Esophagus muscularis mucosa (tissue), 4 donors: Measurements from ENCODE around the gene PLD2.

ENCODE experiments used
- CTCF ChIP-seq, 3 experiments: fragments of 200-600 bp in 2 of 3; fragments of 450-650 bp in 1 of 3; sonication (generic) in 2 of 3; IDR thresholded peaks; one replicate each; pipeline ENCODE4 v1.5.1; 2017 to 2019; ENCODE audit warnings: antibody characterized with exemption in 3 of 3, mild to moderate bottlenecking in 2 of 3, moderate library complexity in 1 of 3
- EP300 ChIP-seq: sonication (generic); formaldehyde crosslinking; IDR thresholded peaks from one replicate; pipeline ENCODE4 v1.6.1; 2017; ENCODE audit warnings: antibody characterized with exemption
- POLR2AphosphoS5 ChIP-seq, 2 donors: sonication (generic); formaldehyde crosslinking; IDR thresholded peaks; one replicate each; pipeline ENCODE4 v1.6.1; 2017; ENCODE audit warnings: antibody characterized with exemption in 2 of 2

DNA sequence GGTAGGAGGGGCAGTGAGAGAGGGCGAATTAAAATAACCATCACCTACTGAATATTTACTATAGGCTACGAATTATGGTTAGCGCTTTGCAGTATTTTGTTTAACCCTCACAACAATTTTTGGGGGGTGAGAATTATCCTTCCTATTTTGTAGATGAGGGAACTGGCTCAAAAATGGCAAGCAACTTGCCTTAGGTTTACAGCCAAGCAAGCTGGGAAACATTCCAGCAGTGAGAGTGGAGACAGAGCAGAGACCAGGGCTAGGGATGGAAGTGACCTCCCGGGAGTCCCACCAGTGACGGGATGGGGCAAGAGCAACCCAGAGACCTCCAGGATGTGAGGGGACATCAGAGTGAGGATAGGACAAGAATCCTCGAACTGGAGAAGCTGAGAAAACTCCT lies 20.4 kb upstream of the PLD2 start:
- TF ChIP-seq CTCF (IDR thresholded peaks at IDR 0.05) (no peak), POLR2AphosphoS5 (IDR thresholded peaks at IDR 0.05) (no peak), EP300 (no peak)
